HG02678 (cell line): ENCODE data around the gene ZNF514.
"Not testable (repeated sequence)": the region's sequence is repeated elsewhere in the genome, so short reads cannot be mapped to it uniquely, and the experiment has no call there.

Experiments used
- ATAC-seq: cut with Tn5 transposase; IDR thresholded peaks from one replicate; pipeline ENCODE4 v1.9.1; 2021; ENCODE audit warnings: mild to moderate bottlenecking, moderate library complexity; ENCODE audit not compliant: unreplicated experiment

ZNF514 gene

GRCh38 chr2:95143838-95144237 is 15.8 kb downstream of the ZNF514 start:
- no peak for ATAC-seq

GRCh38 chr2:95138702-95139101 is 20.9 kb downstream of the ZNF514 start:
- ATAC-seq = no peak

GRCh38 chr2:95122197-95122551 is 37.5 kb downstream of the ZNF514 start:
- ATAC-seq = peak; percentile 7

- peak; percentile 91 for ATAC-seq
Observed at GRCh38 chr2:95121407-95122196, 38.0 kb downstream of the ZNF514 start, which contains the start of gene MRPS5. Gene MRPS5, minus strand, starts transcription at chr2:95121808. Its CDS starts 17 bp downstream, at chr2:95121791.

- ATAC-seq = no peak
Observed at GRCh38 chr2:95121093-95121406, 38.6 kb downstream of the ZNF514 start.

GRCh38 chr2:95115418-95115817 is 44.2 kb downstream of the ZNF514 start:
- ATAC-seq = peak; percentile 98

- no peak for ATAC-seq
Observed at GRCh38 chr2:95113464-95113863, 46.2 kb downstream of the ZNF514 start.

- ATAC-seq = no peak
Observed at GRCh38 chr2:95110395-95110794, 49.3 kb downstream of the ZNF514 start.

GRCh38 chr2:95109260-95109659 is 50.4 kb downstream of the ZNF514 start:
- no peak for ATAC-seq

GRCh38 chr2:95106081-95106480 is 53.6 kb downstream of the ZNF514 start:
- no peak for ATAC-seq

- ATAC-seq = no peak
Observed at GRCh38 chr2:95104606-95105005, 55.0 kb downstream of the ZNF514 start.

- ATAC-seq = no peak
Observed at GRCh38 chr2:95099910-95100309, 59.7 kb downstream of the ZNF514 start.

GRCh38 chr2:95098273-95098672 is 61.4 kb downstream of the ZNF514 start:
- not testable (repeated sequence) for ATAC-seq
